ENCODE measurements around the gene CD6.

GRCh38 chr11:61052182-61052972, 80.9 kb downstream of the CD6 start:
- TF ChIP-seq CTCF (IDR thresholded peaks at IDR 0.05 in 8 of 11, conservative IDR thresholded peaks at IDR 0.05 in 3 of 11) (no peak), POLR2A (IDR thresholded peaks at IDR 0.05) (no peak), POLR2AphosphoS5 (IDR thresholded peaks at IDR 0.05) (no peak)
